ENCODE results near the gene KDM4D. TPM values are rescaled to one million over a fixed set of nuclear protein-coding genes. Genes with fewer than 3 reads are reported as not detected.
"Not testable (repeated sequence)": the region's sequence is repeated elsewhere in the genome, so short reads cannot be mapped to it uniquely, and the experiment has no call there.

The KDM4D gene
- total RNA-seq: 0.17 and 0.65 TPM in 2 replicates

DNA sequence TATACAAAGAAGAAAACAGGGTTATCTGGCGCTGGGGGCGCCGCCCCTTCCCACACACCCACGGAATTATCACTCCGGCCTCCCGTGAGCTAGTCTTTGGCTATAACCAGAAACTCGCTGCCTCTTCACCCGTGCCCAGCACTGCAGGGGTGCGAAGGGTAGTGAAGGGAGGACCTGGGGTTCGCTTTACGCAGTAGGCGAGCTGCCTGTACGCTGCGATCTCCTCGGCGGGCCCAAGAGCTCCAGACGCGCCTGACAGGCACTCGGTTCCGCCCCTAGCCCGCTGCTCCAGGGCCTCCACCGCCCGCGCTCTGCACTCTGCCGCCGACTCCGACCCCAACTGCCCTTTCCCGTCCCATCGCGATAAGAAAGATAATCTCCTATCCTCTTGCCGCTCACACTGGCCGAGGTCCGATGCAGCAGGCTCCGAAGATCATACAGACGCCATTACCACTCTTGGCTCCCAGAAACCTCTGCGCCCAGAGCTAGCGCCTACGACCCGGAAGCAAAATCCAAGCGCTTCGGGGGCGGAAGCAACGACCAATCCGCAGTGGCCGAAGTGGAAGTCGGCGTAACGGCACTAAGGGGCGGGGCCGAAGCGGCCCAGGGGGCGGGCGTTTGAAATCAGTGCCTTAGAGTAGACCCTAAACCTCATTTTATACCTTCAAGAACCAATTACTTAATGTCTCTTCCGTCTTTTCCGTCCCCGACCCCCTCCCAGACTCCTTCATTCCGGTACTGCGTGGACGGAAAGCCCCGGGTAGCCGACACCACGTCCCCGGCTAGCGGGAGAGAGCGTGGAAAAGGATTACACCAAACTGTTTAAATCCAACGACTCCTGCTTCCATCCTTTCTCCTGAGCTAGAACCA is at the start of gene KDM4D, which contains the start of gene CWC15:
Gene KDM4D, plus strand, starts transcription at position 611 of the 870 bp plus-strand sequence. CDS start 23,664 bp downstream, outside the sequence.
Gene CWC15, minus strand, starts transcription at position 458 of the 870 bp plus-strand sequence. CDS start 1,371 bp downstream, outside the sequence.
- DNase-seq: peak; percentile 96

DNA sequence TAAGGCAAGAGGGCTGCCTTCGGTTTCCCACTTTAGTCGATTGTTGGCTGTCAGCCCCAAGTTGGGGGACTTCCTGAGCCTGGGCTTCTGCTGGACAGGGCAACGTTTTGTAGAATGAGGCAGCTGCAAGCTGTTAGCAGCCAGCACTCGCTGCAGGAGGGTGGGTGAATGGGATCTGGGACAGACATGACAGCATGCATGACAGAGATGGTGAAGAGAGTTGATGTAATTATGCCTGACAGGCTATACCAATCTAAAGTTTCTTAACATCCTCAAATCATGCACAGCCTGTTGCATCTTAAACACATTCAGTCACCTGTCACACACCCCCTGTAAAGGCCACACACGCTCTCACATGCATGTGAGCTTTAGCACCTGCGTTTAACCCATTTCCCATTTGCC is 49.3 kb upstream of the KDM4D start:
- no peak for DNase-seq

- DNase-seq: peak; percentile 17
Measured at GRCh38 chr11:94924612-94925011, 48.9 kb upstream of the KDM4D start.

GRCh38 chr11:94925422-94926270 is 47.9 kb upstream of the KDM4D start:
- DNase-seq: peak; percentile 29

- no peak for DNase-seq
Measured at GRCh38 chr11:94926271-94926625, 47.3 kb upstream of the KDM4D start.

GRCh38 chr11:94926698-94927237 is 46.7 kb upstream of the KDM4D start:
- DNase-seq: peak; percentile 95

DNA sequence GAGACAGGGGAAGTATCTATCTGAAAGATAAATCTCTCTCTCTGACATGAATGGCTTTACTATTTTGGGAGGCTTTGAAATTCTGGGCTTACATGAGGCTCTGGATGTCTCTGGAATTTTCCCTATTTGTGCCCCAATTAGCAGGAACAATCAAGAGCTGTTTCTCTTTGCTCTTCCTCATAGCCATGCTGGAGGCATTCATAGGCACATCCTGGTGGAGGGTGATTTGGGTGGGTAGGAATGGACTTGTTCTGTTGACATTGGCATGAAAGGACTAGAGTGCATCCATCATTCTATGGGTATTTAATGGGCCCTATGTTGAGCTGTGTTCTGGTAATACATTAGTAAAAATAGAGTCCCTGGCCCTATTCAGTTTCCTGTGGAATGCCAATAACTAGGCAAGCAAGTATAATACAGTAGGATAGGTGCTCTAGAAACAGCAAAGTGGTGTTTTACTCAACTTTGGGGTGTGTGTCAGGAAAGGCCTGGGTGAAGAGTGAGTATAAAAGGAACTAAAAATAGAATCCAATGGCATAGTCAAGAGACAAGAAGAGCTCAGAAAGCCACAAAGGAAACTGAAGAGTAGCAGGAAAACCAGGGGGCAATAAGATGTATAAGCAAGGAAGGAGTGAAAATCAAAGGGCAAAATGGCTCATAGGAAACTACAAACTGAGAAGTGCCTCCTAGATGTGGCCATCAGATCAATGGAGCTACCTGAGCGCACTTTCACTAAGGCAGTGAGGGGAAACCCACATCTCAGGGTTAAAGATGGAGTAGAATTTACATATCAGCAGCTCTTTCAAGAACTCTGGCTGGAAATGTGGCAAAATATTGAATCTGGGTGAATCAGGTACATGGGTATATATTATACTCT is 45.2 kb upstream of the KDM4D start:
- peak; percentile 19 for DNase-seq

- DNase-seq: not testable (repeated sequence)
Measured at GRCh38 chr11:94932072-94932471, 41.4 kb upstream of the KDM4D start.

DNA sequence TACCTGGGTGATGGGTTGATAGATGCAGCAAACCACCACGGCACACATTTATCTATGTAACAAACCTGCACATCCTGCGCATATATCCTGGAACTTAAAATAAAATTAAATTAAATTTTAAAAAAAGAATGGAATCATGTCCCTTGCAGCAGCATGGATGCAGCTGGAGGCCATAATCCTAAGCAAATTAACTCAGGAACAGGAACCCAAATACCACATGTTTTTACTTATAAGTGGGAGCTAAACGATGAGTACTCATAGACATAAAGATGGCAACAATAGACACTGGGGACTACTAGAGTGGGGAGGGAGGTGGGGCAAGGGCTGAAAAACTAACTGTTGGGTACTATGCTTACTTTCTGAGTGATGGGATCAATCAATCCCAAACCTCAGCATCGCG is 41.0 kb upstream of the KDM4D start:
- DNase-seq: no peak

- DNase-seq: peak; percentile 80
Measured at GRCh38 chr11:94933223-94934130, 40.0 kb upstream of the KDM4D start.

DNA sequence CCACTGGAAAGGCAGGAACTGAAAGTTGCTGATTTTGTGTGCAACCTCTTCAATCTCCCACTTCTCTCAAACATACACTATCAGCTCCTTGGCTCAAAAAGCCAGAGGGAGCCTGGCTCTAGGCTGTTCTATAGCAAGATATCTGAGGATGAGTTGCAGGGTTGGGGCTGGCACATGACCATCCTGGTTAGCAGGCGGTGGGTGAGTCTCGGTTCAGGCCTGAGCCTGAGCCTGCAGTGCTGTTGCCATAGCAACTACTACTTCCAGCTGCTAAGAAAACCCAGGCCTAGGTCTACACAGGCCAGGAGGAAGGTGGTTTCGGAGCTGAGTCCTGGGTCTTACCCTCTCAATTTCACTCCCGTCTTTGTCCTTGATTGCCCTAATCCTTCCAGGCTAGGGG is 39.1 kb upstream of the KDM4D start:
- peak; percentile 70 for DNase-seq

GRCh38 chr11:94934846-94935245 is 38.7 kb upstream of the KDM4D start:
- peak; percentile 51 for DNase-seq

DNA sequence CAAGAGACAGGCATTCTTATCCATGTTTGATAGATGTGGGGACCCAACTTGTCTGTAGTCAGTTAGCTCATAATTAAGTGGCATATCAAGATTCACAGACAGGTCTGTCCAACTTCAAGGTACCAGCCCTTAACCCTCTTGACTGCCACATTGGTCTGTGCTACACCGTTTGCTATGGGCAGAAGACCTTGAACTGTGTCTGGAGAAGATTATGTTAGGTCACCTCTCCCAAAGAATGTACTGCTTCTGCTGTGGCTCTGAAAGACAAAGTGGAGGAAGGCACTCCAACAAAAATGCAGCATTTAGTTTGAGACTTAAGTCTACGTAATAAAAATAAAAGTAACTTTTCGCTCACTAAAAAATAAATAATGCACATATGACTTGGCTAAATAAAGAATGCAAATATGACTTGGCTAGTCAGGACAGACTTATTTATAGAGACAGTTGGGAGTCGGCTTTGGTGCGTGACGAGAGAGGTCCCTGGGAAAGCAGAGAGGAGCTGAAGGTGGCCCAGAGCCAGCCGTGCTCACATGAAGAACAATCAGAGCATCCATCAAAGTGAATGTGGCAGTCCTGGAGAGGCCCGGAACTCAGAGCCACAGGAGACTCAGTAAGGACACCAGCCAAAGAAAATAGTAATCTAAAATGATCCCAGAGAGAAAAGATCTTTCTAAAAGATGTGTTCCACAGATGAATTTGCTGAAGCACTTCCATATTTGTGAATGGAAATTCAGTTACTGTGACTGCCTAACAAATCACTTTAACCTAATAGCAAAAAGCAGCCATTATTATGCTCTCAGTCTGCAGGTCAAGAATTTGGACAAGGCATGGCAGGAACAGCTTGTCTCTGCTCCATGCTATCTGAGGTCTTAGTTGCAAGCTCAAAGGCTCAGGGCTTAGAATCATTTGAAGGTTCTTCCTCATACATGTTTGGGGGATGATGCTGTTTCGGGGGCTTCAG is 35.1 kb upstream of the KDM4D start:
- DNase-seq: peak; percentile 91

GRCh38 chr11:94939346-94939745 is 34.2 kb upstream of the KDM4D start:
- no peak for DNase-seq

DNA sequence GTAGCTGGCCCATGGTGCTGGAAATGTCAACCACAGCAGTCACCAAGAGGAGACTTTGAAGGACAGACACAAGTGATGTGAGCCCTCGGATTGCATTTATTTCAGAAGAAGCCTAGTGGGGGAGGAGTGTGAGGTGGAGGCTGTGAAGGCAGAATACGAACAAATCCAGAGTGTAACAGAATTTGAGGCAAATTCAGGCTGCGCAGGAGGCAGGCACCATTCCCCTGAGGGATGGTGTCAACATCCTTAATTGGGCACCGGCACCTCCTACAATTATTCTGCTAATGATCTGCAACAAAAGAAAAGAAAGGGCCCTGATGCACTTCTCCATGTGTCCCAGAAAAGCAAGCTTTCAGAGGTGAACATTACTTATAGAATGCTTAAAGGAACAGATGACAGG is 32.4 kb upstream of the KDM4D start:
- no peak for DNase-seq

DNA sequence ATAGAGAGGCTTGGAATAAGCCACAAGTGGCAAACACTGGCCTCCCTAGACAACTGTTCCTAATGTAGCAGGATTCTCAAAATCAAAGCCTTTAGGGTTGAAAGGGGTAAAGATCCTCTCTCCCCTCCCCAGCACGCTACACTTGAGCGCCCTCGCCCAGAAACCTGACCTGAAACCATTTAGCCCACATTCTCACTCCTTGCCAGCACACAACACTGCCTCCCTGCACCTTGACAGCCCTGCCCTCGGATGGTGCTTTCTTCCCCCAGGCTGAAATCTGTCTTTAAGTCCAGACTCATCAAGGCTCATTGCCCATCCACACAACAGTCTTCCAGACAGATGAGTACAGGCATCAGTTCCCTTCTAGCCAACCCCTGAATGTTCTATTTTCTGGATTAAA is 26.7 kb upstream of the KDM4D start:
- DNase-seq: no peak

DNA sequence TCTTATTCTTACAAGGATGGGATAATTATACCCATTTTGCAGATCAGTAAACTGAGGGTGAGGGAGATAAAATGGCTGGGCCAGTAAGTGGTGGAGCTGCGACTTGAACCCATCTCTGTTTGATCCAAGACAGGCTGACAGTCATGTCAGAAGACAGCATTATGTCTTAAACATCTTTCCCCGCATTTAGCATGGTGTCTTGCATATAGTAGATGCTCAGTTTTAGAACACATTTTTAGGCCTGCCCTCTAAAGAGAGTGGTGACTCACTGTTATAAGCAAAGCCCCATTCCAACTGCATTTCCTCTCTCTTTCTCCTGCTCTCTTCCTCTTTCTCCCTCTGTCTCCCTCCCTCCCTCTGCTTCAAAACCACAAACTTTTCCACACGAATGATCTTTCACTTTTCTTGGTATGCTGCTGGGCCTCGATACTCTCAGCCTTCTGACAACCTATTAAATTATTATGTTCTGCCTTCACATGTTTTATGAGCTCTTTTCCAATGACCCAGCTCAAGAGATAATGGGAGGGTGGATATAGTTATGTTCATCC is 25.4 kb upstream of the KDM4D start:
- DNase-seq: no peak

- no peak for DNase-seq
Measured at GRCh38 chr11:94954753-94955152, 18.8 kb upstream of the KDM4D start.

DNA sequence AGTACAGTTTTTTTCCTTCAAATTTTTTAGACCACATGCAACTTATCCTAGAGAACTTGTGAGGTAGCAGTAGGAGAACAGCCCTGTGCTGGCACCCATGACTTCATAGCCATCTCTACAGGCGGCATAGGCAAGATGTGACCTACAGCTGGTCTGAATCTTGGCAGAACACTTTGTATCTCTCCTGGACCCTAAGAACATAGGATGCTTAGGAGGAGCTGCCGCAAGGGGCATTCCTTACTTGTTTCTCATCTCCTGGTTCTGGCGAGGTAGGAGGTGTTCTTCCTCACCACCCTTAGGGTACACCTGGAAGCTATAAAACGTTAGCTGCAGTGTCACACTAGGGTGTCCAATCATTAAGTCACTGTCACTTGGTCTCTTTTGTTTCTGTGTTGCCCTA is 16.5 kb upstream of the KDM4D start:
- DNase-seq: no peak

All from dermis blood vessel endothelial cell (primary cell).